ENCODE data around the gene SH3BP4. TPM values are rescaled to one million over a fixed set of nuclear protein-coding genes. Genes with fewer than 3 reads are reported as not detected.

Gene SH3BP4
- total RNA-seq, 1 experiment from 2014 or later = 19.9 TPM

DNA sequence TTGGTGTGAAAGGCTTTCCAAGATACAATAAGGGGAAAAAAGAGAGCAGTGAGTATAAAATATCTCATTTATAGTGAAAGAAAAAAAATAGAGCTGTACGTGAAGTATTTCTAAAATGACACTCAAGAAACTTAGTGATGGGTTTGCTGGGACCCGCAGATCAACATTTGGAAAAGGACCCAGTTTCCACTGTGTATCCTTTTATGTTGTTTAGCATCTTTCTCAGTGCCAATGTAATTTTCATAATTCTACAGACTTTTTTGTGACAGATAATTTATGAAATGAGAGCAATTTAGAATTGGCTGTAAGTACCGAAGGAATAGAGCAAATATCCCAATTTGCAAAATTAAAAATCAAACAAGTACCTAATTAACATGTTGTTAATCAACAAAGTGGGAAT, 116.9 kb downstream of the SH3BP4 start:
- no peaks in the 10 kb centered on the region for H3K36me3 ChIP-seq (ENCODE audit: insufficient read depth, low read length, poor library complexity, severe bottlenecking)
- intact Hi-C loops (cut with micrococcal nuclease; ENCODE audit: unreplicated experiment) = no loop called here
- ChIA-PET POLR2A (ENCODE audit: low non-redundant PET) (no interaction called here), CTCF (no interaction called here)
- H3K9me3 ChIP-seq (ENCODE audit: low read depth, low read length, poor library complexity, severe bottlenecking) = no peaks in the 10 kb centered on the region
- no TSS peak for BruUV-seq (replicated peaks)
- no peak overlapping the region for H3K4me3 ChIP-seq (ENCODE audit: low read depth, low read length, poor library complexity, severe bottlenecking)
- DNase-seq (ENCODE audit: low spot score) = no peak
- no peak overlapping the region for H3K27ac ChIP-seq (ENCODE audit: low read depth, low read length, poor library complexity, severe bottlenecking)
- TF ChIP-seq EZH2 (IDR thresholded peaks at IDR 0.05; ENCODE audit: borderline replicate concordance, low read depth, low read length, poor library complexity, severe bottlenecking) (no peak), CTCF (conservative IDR thresholded peaks at IDR 0.05; ENCODE audit: low read depth, low read length) (no peak)
- no peaks in the 10 kb centered on the region for H3K27me3 ChIP-seq (replicated peaks; ENCODE audit: insufficient read depth, low read depth, low read length, poor library complexity)
- H3K4me1 ChIP-seq (ENCODE audit: insufficient read depth, low read length, poor library complexity, severe bottlenecking) = peaks cover 6% of the 10 kb centered on the region

DNA sequence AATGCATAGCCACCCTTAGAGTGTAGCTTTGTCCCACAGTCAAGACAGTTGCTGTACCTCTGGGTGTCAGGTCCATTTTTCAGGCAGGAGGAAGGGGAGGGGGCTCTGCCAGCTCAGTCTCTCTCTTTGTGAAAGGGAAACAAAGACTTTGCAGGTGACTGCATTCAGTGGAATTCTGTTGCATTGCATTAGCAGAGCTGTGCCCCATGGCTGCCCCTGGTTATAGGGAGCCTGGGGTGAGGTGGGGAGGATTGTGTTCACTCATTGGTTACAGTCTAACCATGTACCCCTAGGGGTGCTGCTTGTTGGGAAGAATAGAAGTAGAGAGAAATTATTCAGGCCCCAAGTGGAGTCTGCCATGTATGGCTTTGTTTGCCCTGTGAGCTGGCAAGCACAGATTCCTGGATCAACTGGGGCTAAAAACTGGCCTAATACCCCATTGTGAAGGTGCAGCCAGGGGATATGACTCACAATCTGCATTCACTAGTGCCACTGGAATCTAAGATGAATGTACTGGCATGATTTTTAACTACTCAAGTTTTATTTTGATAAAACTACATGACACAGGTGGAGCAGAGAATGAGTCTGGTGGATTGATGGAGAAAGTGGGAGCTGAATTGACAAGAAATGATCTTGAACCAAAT, 118.4 kb downstream of the SH3BP4 start:
- H3K9me3 ChIP-seq (ENCODE audit: low read depth, low read length, poor library complexity, severe bottlenecking) = no peaks in the 10 kb centered on the region
- TF ChIP-seq EZH2 (IDR thresholded peaks at IDR 0.05; ENCODE audit: borderline replicate concordance, low read depth, low read length, poor library complexity, severe bottlenecking) (no peak), CTCF (conservative IDR thresholded peaks at IDR 0.05; ENCODE audit: low read depth, low read length) (no peak)
- no peak for DNase-seq (ENCODE audit: low spot score)
- no peaks in the 10 kb centered on the region for H3K27me3 ChIP-seq (replicated peaks; ENCODE audit: insufficient read depth, low read depth, low read length, poor library complexity)
- no peaks in the 10 kb centered on the region for H3K36me3 ChIP-seq (ENCODE audit: insufficient read depth, low read length, poor library complexity, severe bottlenecking)
- no peak overlapping the region for H3K4me3 ChIP-seq (ENCODE audit: low read depth, low read length, poor library complexity, severe bottlenecking)
- no TSS peak for BruUV-seq (replicated peaks)
- H3K4me1 ChIP-seq (ENCODE audit: insufficient read depth, low read length, poor library complexity, severe bottlenecking) = peaks cover 6% of the 10 kb centered on the region
- ChIA-PET CTCF (no interaction called here), POLR2A (ENCODE audit: low non-redundant PET) (no interaction called here)
- intact Hi-C loops (cut with micrococcal nuclease; ENCODE audit: unreplicated experiment) = no loop called here
- H3K27ac ChIP-seq (ENCODE audit: low read depth, low read length, poor library complexity, severe bottlenecking) = no peak overlapping the region

GRCh38 chr2:235073868-235074413, 122.1 kb downstream of the SH3BP4 start:
- CTCF ChIA-PET = interaction anchor here (0.6 kb wide), 1 partner anchor 33 kb away, joined by 4 read pairs; no protein-coding TSS in a partner anchor
- H3K27ac ChIP-seq (ENCODE audit: low read depth, low read length, poor library complexity, severe bottlenecking) = no peak overlapping the region
- H3K27me3 ChIP-seq (replicated peaks; ENCODE audit: insufficient read depth, low read depth, low read length, poor library complexity) = no peaks in the 10 kb centered on the region
- no TSS peak for BruUV-seq (replicated peaks)
- no peak for TF ChIP-seq EZH2 (IDR thresholded peaks at IDR 0.05; ENCODE audit: borderline replicate concordance, low read depth, low read length, poor library complexity, severe bottlenecking)
- TF ChIP-seq CTCF (conservative IDR thresholded peaks at IDR 0.05; ENCODE audit: low read depth, low read length) = no peak
- H3K4me3 ChIP-seq (ENCODE audit: low read depth, low read length, poor library complexity, severe bottlenecking) = no peak overlapping the region
- H3K4me1 ChIP-seq (ENCODE audit: insufficient read depth, low read length, poor library complexity, severe bottlenecking) = no peaks in the 10 kb centered on the region
- no peaks in the 10 kb centered on the region for H3K9me3 ChIP-seq (ENCODE audit: low read depth, low read length, poor library complexity, severe bottlenecking)
- DNase-seq (ENCODE audit: low spot score) = no peak
- H3K36me3 ChIP-seq (ENCODE audit: insufficient read depth, low read length, poor library complexity, severe bottlenecking) = no peaks in the 10 kb centered on the region
- intact Hi-C loops (cut with micrococcal nuclease; ENCODE audit: unreplicated experiment) = no loop called here
- POLR2A ChIA-PET (ENCODE audit: low non-redundant PET) = no interaction called here
